A673 (cell line): ENCODE data around the gene BCKDHA. TPM values are rescaled to one million over a fixed set of nuclear protein-coding genes. Genes with fewer than 3 reads are reported as not detected.

Source experiments
- BruUV-seq: library from RNA; stranded (reverse); fragments of 400-500 nt; replicated peaks from 2 replicates; lab custom pipeline; 2021; lab: Mats Ljungman, UMichigan
- CTCF ChIA-PET: fragments of 300-600 bp; sonication (Branson Sonifier 250); formaldehyde crosslinking; loops from one replicate; lab custom pipeline; 2022; ENCODE audit warnings: antibody characterized with exemption; lab: Charles Lee
- POLR2A ChIA-PET: fragments of 300-600 bp; sonication (Branson Sonifier 250); formaldehyde crosslinking; loops from one replicate; lab custom pipeline; 2022; ENCODE audit warnings: antibody characterized with exemption; ENCODE audit not compliant: low non-redundant PET; lab: Charles Lee
- DNase-seq: peaks from one replicate; pipeline ENCODE4 v3.0.0-alpha.2; 2015; ENCODE audit warnings: low spot score
- H3K27ac ChIP-seq: fragments of 200-600 bp; sonication (generic); 2 replicates; pipeline ENCODE4 v1.5.1; 2016; ENCODE audit warnings: mixed run types, low read depth, mild to moderate bottlenecking, mixed read lengths, antibody characterized with exemption, low read length; ENCODE audit not compliant: poor library complexity, severe bottlenecking
- H3K27me3 ChIP-seq: fragments of 200-600 bp; sonication (generic); replicated peaks from 2 replicates; pipeline ENCODE4 v1.6.1; 2017; ENCODE audit warnings: mixed run types, low read depth, mild to moderate bottlenecking, mixed read lengths, antibody characterized with exemption, low read length; ENCODE audit not compliant: insufficient read depth, poor library complexity
- H3K36me3 ChIP-seq: fragments of 200-600 bp; sonication (generic); 2 replicates; pipeline ENCODE4 v1.6.1; 2016; ENCODE audit warnings: mixed run types, mild to moderate bottlenecking, mixed read lengths, antibody characterized with exemption, low read length; ENCODE audit not compliant: insufficient read depth, poor library complexity, severe bottlenecking
- H3K4me1 ChIP-seq: fragments of 200-600 bp; sonication (generic); 2 replicates; pipeline ENCODE4 v1.6.1; 2017; ENCODE audit warnings: mixed run types, mild to moderate bottlenecking, mixed read lengths, antibody characterized with exemption, low read length; ENCODE audit not compliant: insufficient read depth, poor library complexity, severe bottlenecking
- H3K4me3 ChIP-seq: fragments of 200-600 bp; sonication (generic); 2 replicates; pipeline ENCODE4 v1.5.1; 2016; ENCODE audit warnings: low read depth, mixed run types, mild to moderate bottlenecking, mixed read lengths, low read length; ENCODE audit not compliant: poor library complexity, severe bottlenecking
- H3K9me3 ChIP-seq: fragments of 200-600 bp; sonication (generic); 2 replicates; pipeline ENCODE4 v1.6.1; 2016; ENCODE audit warnings: mixed run types, low read depth, mild to moderate bottlenecking, mixed read lengths, antibody characterized with exemption, low read length; ENCODE audit not compliant: poor library complexity, severe bottlenecking
- EZH2 ChIP-seq: fragments of 200-600 bp; sonication (generic); IDR thresholded peaks from 2 replicates; pipeline ENCODE4 v1.6.1; 2017; ENCODE audit warnings: borderline replicate concordance, low read depth, mild to moderate bottlenecking, mixed read lengths, antibody characterized with exemption, low read length; ENCODE audit not compliant: poor library complexity, severe bottlenecking
- intact Hi-C: fragments of 100-400 bp; cut with micrococcal nuclease; formaldehyde crosslinking; loops from one replicate; pipeline ENCODE4 v1.10.0; 2022; ENCODE audit not compliant: unreplicated experiment
- total RNA-seq: library from RNA; stranded (reverse); gene quantifications from 2 replicates; pipeline ENCODE4 v1.2.3, GENCODE V29; 2021
- TF ChIP-seq, protein P1 (sequence below): fragments of 300-800, 200-600 bp; sonication (generic); conservative IDR thresholded peaks from 2 replicates; pipeline ENCODE4 v1.5.1; 2017; ENCODE audit warnings: low read depth, mild to moderate bottlenecking, antibody characterized with exemption, low read length, moderate library complexity, mixed read lengths

Gene BCKDHA
- total RNA-seq, 1 experiment from 2014 or later = 14.7 TPM

DNA sequence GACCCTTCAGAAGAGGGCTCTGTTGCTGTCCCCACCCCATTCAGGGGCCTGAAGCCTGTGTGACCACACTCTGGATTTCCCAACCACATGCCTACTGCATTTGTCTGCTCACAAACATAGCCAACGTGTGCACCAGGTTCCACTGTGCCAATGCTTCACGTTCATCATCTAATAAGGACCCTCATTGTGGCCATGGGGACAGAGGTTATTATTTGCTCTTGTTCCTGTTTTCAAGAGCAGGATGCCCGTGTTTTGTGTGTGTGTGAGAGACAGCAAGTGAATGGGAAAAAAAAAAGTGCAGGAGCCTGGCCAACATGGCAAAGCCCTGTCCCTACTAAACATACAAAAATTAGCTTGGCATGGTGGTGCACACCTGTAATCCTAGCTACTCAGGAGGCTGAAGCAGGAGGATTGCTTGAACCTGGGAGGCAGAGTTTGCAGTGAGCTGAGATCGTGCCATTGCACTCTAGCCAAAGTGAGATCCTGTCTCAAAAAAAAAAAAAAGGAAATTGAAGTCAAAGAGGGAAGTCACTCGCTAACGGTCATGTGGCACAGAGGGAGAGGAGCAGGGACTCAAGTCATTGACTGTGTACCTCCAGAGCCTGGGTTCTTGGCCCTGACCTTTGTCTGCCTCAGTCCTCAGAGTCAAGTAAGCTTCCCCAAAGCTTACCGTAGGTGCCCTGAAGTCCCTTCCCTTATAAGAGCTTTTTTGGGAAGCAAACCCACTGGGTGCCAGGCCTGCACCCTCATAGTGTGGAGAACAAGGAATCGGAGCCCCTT, 22.7 kb downstream of the BCKDHA start:
- no peaks in the 10 kb centered on the region for H3K4me1 ChIP-seq
- no peak for DNase-seq
- ChIA-PET CTCF (no interaction called here), POLR2A (no interaction called here)
- TF ChIP-seq, protein P1, sequence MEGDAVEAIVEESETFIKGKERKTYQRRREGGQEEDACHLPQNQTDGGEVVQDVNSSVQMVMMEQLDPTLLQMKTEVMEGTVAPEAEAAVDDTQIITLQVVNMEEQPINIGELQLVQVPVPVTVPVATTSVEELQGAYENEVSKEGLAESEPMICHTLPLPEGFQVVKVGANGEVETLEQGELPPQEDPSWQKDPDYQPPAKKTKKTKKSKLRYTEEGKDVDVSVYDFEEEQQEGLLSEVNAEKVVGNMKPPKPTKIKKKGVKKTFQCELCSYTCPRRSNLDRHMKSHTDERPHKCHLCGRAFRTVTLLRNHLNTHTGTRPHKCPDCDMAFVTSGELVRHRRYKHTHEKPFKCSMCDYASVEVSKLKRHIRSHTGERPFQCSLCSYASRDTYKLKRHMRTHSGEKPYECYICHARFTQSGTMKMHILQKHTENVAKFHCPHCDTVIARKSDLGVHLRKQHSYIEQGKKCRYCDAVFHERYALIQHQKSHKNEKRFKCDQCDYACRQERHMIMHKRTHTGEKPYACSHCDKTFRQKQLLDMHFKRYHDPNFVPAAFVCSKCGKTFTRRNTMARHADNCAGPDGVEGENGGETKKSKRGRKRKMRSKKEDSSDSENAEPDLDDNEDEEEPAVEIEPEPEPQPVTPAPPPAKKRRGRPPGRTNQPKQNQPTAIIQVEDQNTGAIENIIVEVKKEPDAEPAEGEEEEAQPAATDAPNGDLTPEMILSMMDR = no peak
- no peak for TF ChIP-seq EZH2
- BruUV-seq = no TSS peak
- no peak overlapping the region for H3K4me3 ChIP-seq
- no peaks in the 10 kb centered on the region for H3K27me3 ChIP-seq
- peaks cover 12% of the 10 kb centered on the region for H3K36me3 ChIP-seq
- no peaks in the 10 kb centered on the region for H3K9me3 ChIP-seq
- intact Hi-C loops = no loop called here
- no peak overlapping the region for H3K27ac ChIP-seq

- Histone ChIP-seq H3K27me3 (no peaks in the 10 kb centered on the region), H3K4me1 (no peaks in the 10 kb centered on the region), H3K4me3 (no peak overlapping the region), H3K36me3 (peaks cover 14% of the 10 kb centered on the region), H3K9me3 (no peaks in the 10 kb centered on the region), H3K27ac (no peak overlapping the region)
- ChIA-PET CTCF (no interaction called here), POLR2A (no interaction called here)
- TF ChIP-seq, protein P1 = no peak
- no peak for TF ChIP-seq EZH2
- BruUV-seq = no TSS peak
- no peak for DNase-seq
- intact Hi-C loops = no loop called here
Observed at GRCh38 chr19:41421314-41421713, 23.7 kb downstream of the BCKDHA start.

DNA sequence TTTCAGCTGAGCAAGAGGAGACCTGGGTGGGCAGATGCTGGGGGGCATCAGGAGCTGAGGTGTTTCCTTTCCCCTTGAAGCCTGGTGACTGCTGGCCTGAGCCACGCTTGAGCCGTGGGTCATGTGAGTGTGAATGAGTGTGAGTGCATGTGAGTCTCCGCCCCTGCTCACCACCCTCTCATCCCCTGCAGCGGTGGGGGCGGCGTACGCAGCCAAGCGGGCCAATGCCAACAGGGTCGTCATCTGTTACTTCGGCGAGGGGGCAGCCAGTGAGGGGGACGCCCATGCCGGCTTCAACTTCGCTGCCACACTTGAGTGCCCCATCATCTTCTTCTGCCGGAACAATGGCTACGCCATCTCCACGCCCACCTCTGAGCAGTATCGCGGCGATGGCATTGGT, 24.4 kb downstream of the BCKDHA start:
- no TSS peak for BruUV-seq
- no peaks in the 10 kb centered on the region for H3K27me3 ChIP-seq
- intact Hi-C loops = no loop called here
- ChIA-PET POLR2A (no interaction called here), CTCF (no interaction called here)
- H3K27ac ChIP-seq = no peak overlapping the region
- H3K36me3 ChIP-seq = peaks cover 13% of the 10 kb centered on the region
- peaks cover 4% of the 10 kb centered on the region for H3K4me1 ChIP-seq
- H3K9me3 ChIP-seq = no peaks in the 10 kb centered on the region
- TF ChIP-seq, protein P1 = no peak
- no peak for TF ChIP-seq EZH2
- no peak overlapping the region for H3K4me3 ChIP-seq
- no peak for DNase-seq
